ENCODE data around the gene LSM3.

LSM3 gene

DNA sequence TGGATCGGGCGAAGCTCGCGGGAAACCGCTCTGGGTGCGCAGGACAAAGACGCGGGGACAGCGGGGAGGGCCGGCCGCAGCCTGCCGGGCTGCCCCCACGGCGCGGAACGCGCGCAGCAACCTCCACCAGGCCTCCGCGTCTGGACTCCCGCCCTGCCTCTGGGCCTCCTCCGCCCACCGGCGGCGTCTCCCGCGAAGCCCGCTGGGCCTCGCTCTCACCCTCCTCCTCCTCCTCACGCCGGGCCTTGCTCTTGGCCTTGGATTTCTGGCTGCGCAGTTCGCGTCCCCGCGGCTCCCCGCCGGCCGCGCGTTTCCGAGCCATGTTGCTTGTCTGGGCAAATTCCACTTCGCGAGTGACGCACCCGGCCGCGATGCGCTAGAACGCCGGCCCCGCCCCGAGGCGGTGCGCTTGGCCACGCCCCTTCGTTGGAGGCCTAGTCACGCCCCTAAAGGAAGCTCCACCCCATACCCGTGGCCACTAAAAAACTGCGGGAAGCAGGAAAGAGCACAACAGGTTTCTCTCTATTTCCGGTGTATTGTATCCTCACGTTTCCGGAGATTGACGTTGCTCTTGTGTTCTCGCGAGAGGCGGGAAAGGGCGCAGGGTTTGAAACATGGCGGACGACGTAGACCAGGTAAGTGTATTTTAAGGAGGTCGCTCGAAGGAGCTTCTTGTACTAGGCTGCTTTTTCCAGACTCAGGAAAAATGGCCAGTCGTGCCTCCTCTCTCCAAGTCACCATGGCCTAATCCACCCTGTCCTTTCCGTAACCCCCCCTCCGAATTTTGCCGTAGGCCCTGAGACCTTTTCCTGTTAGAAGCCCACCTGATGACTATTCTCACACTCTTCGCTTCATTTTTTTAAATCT, at the start of gene LSM3, which contains the start of gene XPC:
Gene LSM3 (plus strand): TSS at position 571 of the 867 bp plus-strand sequence. CDS start 44 bp downstream, at position 615.
Gene XPC (minus strand): TSS at position 355 of the 867 bp plus-strand sequence. CDS start 33 bp downstream, at position 322.
- Histone ChIP-seq H3K9me3 (ENCODE audit: control insufficient read depth in 2 of 2, low read length in 2 of 2) (no peaks in the 10 kb centered on the region), H3K4me1 (ENCODE audit: control insufficient read depth, insufficient read depth, low read length) (peaks cover 17% of the 10 kb centered on the region), H3K27ac (ENCODE audit: low read length) (peak within 1 kb of the TSS; percentile 95), H3K9ac (ENCODE audit: low read length in 2 of 2) (peak within 1 kb of the TSS; percentile 98 to 100), H3K36me3 (ENCODE audit: control insufficient read depth in 2 of 2, insufficient read depth in 2 of 2, low read length in 2 of 2) (peaks cover 2 to 3% of the 10 kb centered on the region in 2 donors), H3K27me3 (ENCODE audit: control insufficient read depth in 1 of 2, insufficient read depth in 2 of 2, low read length in 2 of 2) (no peaks in the 10 kb centered on the region), H3K4me3 (ENCODE audit: low read length in 2 of 2) (peak within 1 kb of the TSS; percentile 94 to 100)

DNA sequence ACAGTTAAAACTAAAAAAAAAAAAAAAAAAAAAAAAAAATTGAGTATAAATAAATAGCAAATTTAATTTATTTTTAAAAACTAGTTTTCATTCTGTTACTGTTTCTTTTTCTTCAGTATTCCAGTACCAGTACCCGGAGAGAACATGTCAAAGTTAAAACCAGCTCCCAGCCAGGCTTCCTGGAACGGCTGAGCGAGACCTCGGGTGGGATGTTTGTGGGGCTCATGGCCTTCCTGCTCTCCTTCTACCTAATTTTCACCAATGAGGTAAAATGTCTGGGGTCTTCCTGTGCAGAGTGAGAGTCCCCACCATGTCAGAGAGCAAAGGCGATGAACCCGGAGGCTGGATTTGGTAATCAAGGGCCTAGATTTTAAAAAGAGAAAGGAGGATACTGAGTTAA, 49.3 kb upstream of the LSM3 start:
- no peaks in the 10 kb centered on the region for H3K27me3 ChIP-seq (ENCODE audit: control insufficient read depth in 1 of 2, insufficient read depth in 2 of 2, low read length in 2 of 2)
- peaks cover 26% of the 10 kb centered on the region for H3K4me1 ChIP-seq (ENCODE audit: control insufficient read depth, insufficient read depth, low read length)
- H3K36me3 ChIP-seq (ENCODE audit: control insufficient read depth in 2 of 2, insufficient read depth in 2 of 2, low read length in 2 of 2): peaks cover 49 to 60% of the 10 kb centered on the region in 2 donors
- no peaks in the 10 kb centered on the region for H3K9me3 ChIP-seq (ENCODE audit: control insufficient read depth in 2 of 2, low read length in 2 of 2)
- no peak overlapping the region for H3K27ac ChIP-seq (ENCODE audit: low read length)
- H3K4me3 ChIP-seq (ENCODE audit: low read length in 2 of 2): no peak overlapping the region
- no peak overlapping the region for H3K9ac ChIP-seq (ENCODE audit: low read length in 2 of 2)

DNA sequence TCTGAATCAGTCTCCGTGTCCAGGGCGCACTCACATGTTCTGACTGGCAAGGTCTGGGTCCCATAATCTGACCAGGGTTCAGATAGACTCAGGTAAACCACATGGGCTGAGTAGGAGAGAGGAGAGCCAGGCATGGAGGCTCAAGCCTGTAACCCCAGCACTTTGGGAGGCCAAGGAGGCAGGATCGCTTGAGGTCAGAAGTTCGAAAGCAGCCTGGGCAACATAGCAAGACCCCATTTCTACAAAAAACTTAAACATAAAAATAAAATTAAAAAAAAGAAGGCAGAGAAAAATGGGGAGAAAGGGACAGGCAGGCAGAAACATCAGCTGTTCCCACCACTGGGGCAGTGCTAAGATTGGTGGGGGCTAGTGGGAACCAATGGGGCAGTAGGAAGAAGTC, 48.4 kb upstream of the LSM3 start:
- Histone ChIP-seq H3K4me3 (ENCODE audit: low read length in 2 of 2) (no peak overlapping the region), H3K9me3 (ENCODE audit: control insufficient read depth in 2 of 2, low read length in 2 of 2) (no peaks in the 10 kb centered on the region), H3K36me3 (ENCODE audit: control insufficient read depth in 2 of 2, insufficient read depth in 2 of 2, low read length in 2 of 2) (peaks cover 57 to 69% of the 10 kb centered on the region in 2 donors)

DNA sequence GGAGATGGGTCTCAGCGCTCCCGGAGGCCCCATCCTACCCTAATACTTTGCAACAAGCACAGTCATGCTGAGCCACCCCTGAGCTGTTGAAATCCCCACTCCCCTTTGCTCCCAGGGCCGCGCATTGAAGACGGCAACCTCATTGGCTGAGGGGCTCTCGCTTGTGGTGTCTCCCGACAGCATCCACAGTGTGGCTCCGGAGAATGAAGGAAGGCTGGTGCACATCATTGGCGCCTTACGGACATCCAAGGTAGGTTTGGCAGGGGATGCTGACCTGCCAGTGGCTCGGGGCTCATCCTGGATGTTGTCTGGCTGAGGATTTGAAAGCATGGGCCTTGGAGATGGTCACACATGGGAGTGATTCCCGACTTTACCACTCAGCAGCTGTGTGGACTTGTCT, 47.9 kb upstream of the LSM3 start:
- no peaks in the 10 kb centered on the region for H3K9me3 ChIP-seq (ENCODE audit: control insufficient read depth in 2 of 2, low read length in 2 of 2)
- peaks cover 62 to 74% of the 10 kb centered on the region in 2 donors for H3K36me3 ChIP-seq (ENCODE audit: control insufficient read depth in 2 of 2, insufficient read depth in 2 of 2, low read length in 2 of 2)
- H3K9ac ChIP-seq (ENCODE audit: low read length in 2 of 2): no peak overlapping the region
- H3K4me3 ChIP-seq (ENCODE audit: low read length in 2 of 2): no peak overlapping the region
- H3K4me1 ChIP-seq (ENCODE audit: control insufficient read depth, insufficient read depth, low read length): peaks cover 22% of the 10 kb centered on the region
- no peaks in the 10 kb centered on the region for H3K27me3 ChIP-seq (ENCODE audit: control insufficient read depth in 1 of 2, insufficient read depth in 2 of 2, low read length in 2 of 2)
- H3K27ac ChIP-seq (ENCODE audit: low read length): no peak overlapping the region

More for the DNA sequence above, 48.4 kb upstream of the LSM3 start:
- no peaks in the 10 kb centered on the region for H3K27me3 ChIP-seq (ENCODE audit: control insufficient read depth in 1 of 2, insufficient read depth in 2 of 2, low read length in 2 of 2)
- H3K27ac ChIP-seq (ENCODE audit: low read length): no peak overlapping the region
- no peak overlapping the region for H3K9ac ChIP-seq (ENCODE audit: low read length in 2 of 2)
- H3K4me1 ChIP-seq (ENCODE audit: control insufficient read depth, insufficient read depth, low read length): peaks cover 23% of the 10 kb centered on the region

DNA sequence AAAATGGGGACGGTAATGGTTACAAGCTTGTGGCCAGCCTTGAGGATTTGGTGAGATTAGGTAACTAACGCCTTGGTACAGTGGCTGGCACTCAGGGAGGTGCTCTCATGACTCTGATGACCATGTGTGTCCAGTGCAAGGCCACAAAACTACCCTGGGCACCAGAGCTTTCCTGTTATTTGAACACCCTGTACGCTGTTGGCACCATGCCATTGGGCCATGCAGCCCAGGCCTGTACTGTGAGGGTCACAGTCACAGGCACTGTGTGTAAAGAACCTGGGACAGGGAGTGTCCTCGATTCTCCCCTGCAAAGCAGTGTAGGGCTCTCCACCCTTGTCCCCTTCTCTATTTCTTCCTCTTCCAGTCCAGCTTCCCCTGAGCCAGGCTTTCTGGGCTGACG, 47.5 kb upstream of the LSM3 start:
- Histone ChIP-seq H3K27ac (ENCODE audit: low read length) (no peak overlapping the region), H3K4me3 (ENCODE audit: low read length in 2 of 2) (no peak overlapping the region), H3K4me1 (ENCODE audit: control insufficient read depth, insufficient read depth, low read length) (peaks cover 18% of the 10 kb centered on the region), H3K27me3 (ENCODE audit: control insufficient read depth in 1 of 2, insufficient read depth in 2 of 2, low read length in 2 of 2) (no peaks in the 10 kb centered on the region), H3K9ac (ENCODE audit: low read length in 2 of 2) (no peak overlapping the region), H3K36me3 (ENCODE audit: control insufficient read depth in 2 of 2, insufficient read depth in 2 of 2, low read length in 2 of 2) (peaks cover 66 to 78% of the 10 kb centered on the region in 2 donors), H3K9me3 (ENCODE audit: control insufficient read depth in 2 of 2, low read length in 2 of 2) (no peaks in the 10 kb centered on the region)

DNA sequence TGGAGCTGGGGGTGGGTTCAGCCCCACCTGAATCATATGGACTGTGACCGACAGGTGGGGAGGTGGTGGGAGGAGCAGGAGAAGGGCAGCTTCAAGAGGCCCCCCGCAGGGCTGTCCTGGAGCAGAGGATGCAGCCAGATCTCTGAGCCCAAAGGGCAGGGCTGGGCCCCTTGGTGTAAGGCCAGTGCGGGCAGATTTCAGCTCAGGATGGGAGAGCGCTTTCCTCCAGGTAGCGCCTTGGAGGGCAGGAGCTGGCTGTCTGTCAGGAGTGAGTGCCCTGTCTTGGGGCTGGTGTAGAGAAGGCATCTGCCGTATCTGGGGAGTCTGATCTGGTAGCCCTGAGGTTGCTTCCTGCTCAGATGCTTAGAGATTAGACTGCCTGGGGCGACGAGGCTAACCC, 46.5 kb upstream of the LSM3 start:
- peaks cover 74 to 81% of the 10 kb centered on the region in 2 donors for H3K36me3 ChIP-seq (ENCODE audit: control insufficient read depth in 2 of 2, insufficient read depth in 2 of 2, low read length in 2 of 2)
- H3K9me3 ChIP-seq (ENCODE audit: control insufficient read depth in 2 of 2, low read length in 2 of 2): no peaks in the 10 kb centered on the region
- no peaks in the 10 kb centered on the region for H3K27me3 ChIP-seq (ENCODE audit: control insufficient read depth in 1 of 2, insufficient read depth in 2 of 2, low read length in 2 of 2)
- H3K9ac ChIP-seq (ENCODE audit: low read length in 2 of 2): no peak overlapping the region
- no peak overlapping the region for H3K4me3 ChIP-seq (ENCODE audit: low read length in 2 of 2)
- H3K4me1 ChIP-seq (ENCODE audit: control insufficient read depth, insufficient read depth, low read length): peaks cover 12% of the 10 kb centered on the region
- no peak overlapping the region for H3K27ac ChIP-seq (ENCODE audit: low read length)

DNA sequence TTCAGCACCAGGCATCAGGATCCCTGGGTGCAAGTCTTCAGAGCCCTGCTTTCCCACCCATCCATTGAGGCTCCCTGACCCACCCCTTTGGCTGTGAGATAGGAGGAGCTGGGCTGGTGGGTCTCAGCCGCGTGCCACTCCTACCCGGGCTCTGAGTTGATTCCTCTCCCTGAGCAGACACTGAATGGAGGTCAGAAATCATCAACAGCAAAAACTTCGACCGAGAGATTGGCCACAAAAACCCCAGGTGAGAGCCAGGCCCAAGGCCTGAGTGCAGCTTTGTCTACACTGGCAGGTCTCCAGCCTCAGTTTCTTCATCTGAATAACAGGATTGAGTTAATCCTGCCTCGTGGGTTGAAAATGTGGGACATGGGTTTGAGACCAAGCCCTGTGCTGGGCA, 45.9 kb upstream of the LSM3 start:
- Histone ChIP-seq H3K4me3 (ENCODE audit: low read length in 2 of 2) (no peak overlapping the region), H3K36me3 (ENCODE audit: control insufficient read depth in 2 of 2, insufficient read depth in 2 of 2, low read length in 2 of 2) (peaks cover 77 to 78% of the 10 kb centered on the region in 2 donors), H3K27ac (ENCODE audit: low read length) (no peak overlapping the region), H3K27me3 (ENCODE audit: control insufficient read depth in 1 of 2, insufficient read depth in 2 of 2, low read length in 2 of 2) (no peaks in the 10 kb centered on the region), H3K9ac (ENCODE audit: low read length in 2 of 2) (no peak overlapping the region), H3K9me3 (ENCODE audit: control insufficient read depth in 2 of 2, low read length in 2 of 2) (no peaks in the 10 kb centered on the region), H3K4me1 (ENCODE audit: control insufficient read depth, insufficient read depth, low read length) (peaks cover 9% of the 10 kb centered on the region)

DNA sequence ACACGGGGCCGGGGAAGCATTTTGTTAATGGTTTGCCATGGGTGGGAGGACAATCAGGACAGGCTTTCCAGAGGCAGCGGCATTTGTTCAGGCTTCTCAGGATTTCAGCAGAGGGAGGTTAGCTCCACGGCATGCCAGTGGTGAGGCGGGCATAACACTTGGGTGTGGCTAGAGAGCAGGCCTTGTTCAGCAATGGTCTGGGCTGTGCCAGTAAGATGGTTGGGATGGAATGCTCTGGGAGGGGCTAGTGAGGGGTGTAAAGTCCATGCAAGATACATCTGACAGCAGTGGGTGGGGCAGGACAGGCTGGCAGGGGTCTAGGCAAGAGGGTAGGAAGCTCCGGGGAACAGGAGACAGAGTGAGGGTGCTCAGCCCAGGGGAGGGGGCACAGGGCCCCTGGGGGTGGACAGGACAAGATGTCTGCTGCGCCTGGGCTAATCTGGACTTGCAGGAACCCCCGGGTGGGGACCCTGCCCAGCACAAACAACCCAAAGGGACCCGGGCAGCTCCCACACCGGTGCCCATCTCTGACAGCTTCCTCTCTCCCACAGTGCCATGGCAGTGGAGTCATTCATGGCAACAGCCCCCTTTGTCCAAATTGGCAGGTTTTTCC, 45.3 kb upstream of the LSM3 start:
- Histone ChIP-seq H3K36me3 (ENCODE audit: control insufficient read depth in 2 of 2, insufficient read depth in 2 of 2, low read length in 2 of 2) (peaks cover 80 to 81% of the 10 kb centered on the region in 2 donors), H3K9ac (ENCODE audit: low read length in 2 of 2) (no peak overlapping the region), H3K9me3 (ENCODE audit: control insufficient read depth in 2 of 2, low read length in 2 of 2) (no peaks in the 10 kb centered on the region), H3K4me3 (ENCODE audit: low read length in 2 of 2) (no peak overlapping the region), H3K27me3 (ENCODE audit: control insufficient read depth in 1 of 2, insufficient read depth in 2 of 2, low read length in 2 of 2) (no peaks in the 10 kb centered on the region), H3K27ac (ENCODE audit: low read length) (no peak overlapping the region), H3K4me1 (ENCODE audit: control insufficient read depth, insufficient read depth, low read length) (peaks cover 7% of the 10 kb centered on the region)

DNA sequence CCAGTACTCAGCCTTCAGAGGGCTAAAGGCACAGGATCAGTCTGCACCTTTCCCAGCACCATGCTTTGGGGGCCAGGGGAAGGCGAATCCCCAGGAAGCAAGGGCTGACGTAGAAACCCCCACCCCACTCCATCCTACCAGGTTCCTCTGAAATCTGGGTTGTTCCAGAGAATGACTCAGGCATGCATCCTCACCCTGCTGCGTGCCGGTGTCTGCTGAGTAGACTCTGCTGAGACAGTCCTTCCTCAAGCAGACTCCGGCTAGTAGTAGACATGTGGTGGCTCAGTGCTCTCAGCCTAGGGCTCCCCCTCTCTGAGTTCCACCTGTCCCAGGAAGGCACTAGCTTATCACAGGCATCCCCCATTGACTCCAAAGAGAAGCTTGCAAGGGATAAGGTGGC, 44.7 kb upstream of the LSM3 start:
- Histone ChIP-seq H3K36me3 (ENCODE audit: control insufficient read depth in 2 of 2, insufficient read depth in 2 of 2, low read length in 2 of 2) (peaks cover 82% of the 10 kb centered on the region in 2 donors), H3K27ac (ENCODE audit: low read length) (no peak overlapping the region), H3K27me3 (ENCODE audit: control insufficient read depth in 1 of 2, insufficient read depth in 2 of 2, low read length in 2 of 2) (no peaks in the 10 kb centered on the region), H3K9me3 (ENCODE audit: control insufficient read depth in 2 of 2, low read length in 2 of 2) (no peaks in the 10 kb centered on the region), H3K4me1 (ENCODE audit: control insufficient read depth, insufficient read depth, low read length) (peaks cover 7% of the 10 kb centered on the region), H3K9ac (ENCODE audit: low read length in 2 of 2) (no peak overlapping the region), H3K4me3 (ENCODE audit: low read length in 2 of 2) (no peak overlapping the region)

DNA sequence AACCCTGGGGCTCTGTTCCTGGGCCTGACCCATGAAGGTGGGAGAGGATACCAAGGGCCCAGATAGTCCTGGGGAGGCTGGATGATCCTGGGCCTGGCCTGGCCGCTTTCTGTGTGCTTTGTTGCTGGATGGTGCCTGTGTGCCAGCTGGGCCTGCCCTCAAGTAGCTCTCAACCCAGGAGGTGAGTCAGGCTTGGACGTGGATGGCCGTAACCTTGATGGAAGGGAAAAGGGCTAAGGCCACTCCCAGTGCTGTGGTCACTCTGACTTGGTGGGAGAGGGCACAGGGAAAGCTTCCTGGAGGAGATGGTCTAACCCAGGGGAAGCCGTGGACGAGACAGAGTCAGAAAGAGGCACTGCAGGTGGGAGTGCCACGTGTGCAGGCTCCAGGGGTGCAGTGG, 44.3 kb upstream of the LSM3 start:
- Histone ChIP-seq H3K36me3 (ENCODE audit: control insufficient read depth in 2 of 2, insufficient read depth in 2 of 2, low read length in 2 of 2) (peaks cover 83 to 85% of the 10 kb centered on the region in 2 donors), H3K4me1 (ENCODE audit: control insufficient read depth, insufficient read depth, low read length) (peaks cover 7% of the 10 kb centered on the region), H3K9me3 (ENCODE audit: control insufficient read depth in 2 of 2, low read length in 2 of 2) (no peaks in the 10 kb centered on the region), H3K9ac (ENCODE audit: low read length in 2 of 2) (no peak overlapping the region), H3K27me3 (ENCODE audit: control insufficient read depth in 1 of 2, insufficient read depth in 2 of 2, low read length in 2 of 2) (no peaks in the 10 kb centered on the region), H3K4me3 (ENCODE audit: low read length in 2 of 2) (no peak overlapping the region), H3K27ac (ENCODE audit: low read length) (no peak overlapping the region)

DNA sequence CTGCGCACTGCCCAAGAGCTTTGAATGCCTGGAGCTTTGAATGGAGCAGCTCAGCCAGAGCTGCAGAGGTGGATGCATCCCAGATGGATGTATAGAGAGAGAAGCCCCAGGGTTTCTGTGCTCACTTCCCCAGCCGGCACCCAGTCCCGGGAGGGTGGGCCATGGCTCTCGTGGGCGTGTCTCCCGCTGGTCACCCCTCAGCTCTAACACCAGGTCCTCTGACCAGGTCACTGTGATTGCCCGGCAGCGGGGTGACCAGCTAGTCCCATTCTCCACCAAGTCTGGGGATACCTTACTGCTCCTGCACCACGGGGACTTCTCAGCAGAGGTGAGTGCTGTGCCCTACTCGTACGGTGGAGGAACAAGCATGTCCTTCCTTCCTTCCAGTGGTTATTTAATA, 43.0 kb upstream of the LSM3 start:
- peaks cover 9% of the 10 kb centered on the region for H3K4me1 ChIP-seq (ENCODE audit: control insufficient read depth, insufficient read depth, low read length)
- no peak overlapping the region for H3K4me3 ChIP-seq (ENCODE audit: low read length in 2 of 2)
- no peak overlapping the region for H3K9ac ChIP-seq (ENCODE audit: low read length in 2 of 2)
- peaks cover 84 to 87% of the 10 kb centered on the region in 2 donors for H3K36me3 ChIP-seq (ENCODE audit: control insufficient read depth in 2 of 2, insufficient read depth in 2 of 2, low read length in 2 of 2)
- H3K27ac ChIP-seq (ENCODE audit: low read length): no peak overlapping the region
- H3K9me3 ChIP-seq (ENCODE audit: control insufficient read depth in 2 of 2, low read length in 2 of 2): no peaks in the 10 kb centered on the region
- H3K27me3 ChIP-seq (ENCODE audit: control insufficient read depth in 1 of 2, insufficient read depth in 2 of 2, low read length in 2 of 2): no peaks in the 10 kb centered on the region
